OCI-LY3 (cell line): ENCODE results near the gene RAPGEF2.

ENCODE experiments used
- CTCF ChIP-seq: fragments of 200-600, 300-600 bp; sonication (generic); IDR thresholded peaks from 2 replicates; pipeline ENCODE4 v1.5.1; 2014; ENCODE audit warnings: antibody characterized with exemption, low read length, low read depth
- EZH2phosphoT487 ChIP-seq: fragments of 200-600 bp; shearing (Covaris generic); IDR thresholded peaks from 2 replicates; pipeline ENCODE4 v1.6.1; 2018; ENCODE audit warnings: antibody characterized with exemption, mixed run types, low read depth

DNA sequence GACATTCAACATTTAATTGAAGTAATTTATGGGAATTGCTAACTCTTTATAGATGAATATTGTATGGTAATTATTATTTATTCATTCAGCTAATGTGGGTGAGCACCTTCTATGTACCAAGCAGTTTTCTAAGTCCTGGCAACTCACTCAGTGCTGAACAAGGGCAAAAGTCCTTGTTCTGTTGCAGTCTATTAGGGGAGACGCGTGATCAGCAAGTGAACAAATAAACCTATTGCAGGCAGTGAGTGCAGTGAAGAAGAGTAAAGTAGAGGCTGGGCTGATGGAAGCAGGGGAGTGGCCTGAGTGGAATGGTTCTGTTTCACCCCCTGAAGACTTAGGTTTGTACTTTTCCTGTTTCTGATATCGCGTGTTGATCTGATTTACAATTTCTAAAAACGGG is 214.3 kb downstream of the RAPGEF2 start:
- TF ChIP-seq CTCF (no peak), EZH2phosphoT487 (no peak)
